ENCODE data around the gene CASD1. TPM values are rescaled to one million over a fixed set of nuclear protein-coding genes. Genes with fewer than 3 reads are reported as not detected.

Gene CASD1
- total RNA-seq, 2 experiments from 2014 or later, result 11.5 to 12.0 TPM

DNA sequence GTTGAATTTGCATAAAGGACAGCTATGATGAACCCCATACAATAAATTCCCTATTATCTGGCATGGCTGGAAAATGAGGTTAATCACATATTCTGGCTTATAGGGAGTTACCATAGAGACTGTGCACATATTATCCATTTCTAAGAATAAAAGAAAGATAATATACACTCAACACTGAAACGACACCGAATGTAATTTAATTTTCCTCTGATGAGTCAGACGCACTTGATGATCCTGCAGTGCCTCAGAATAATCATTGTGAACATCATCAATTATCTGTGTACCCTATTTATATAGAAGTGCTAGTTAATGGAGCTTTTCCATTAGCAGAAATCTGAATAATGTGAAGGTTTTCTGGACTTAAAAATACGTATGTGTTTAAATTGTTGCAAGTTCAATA lies 86.1 kb downstream of the CASD1 start:
- DNase-seq, result no peak
- POLR2A ChIA-PET, result no interaction called here

DNA sequence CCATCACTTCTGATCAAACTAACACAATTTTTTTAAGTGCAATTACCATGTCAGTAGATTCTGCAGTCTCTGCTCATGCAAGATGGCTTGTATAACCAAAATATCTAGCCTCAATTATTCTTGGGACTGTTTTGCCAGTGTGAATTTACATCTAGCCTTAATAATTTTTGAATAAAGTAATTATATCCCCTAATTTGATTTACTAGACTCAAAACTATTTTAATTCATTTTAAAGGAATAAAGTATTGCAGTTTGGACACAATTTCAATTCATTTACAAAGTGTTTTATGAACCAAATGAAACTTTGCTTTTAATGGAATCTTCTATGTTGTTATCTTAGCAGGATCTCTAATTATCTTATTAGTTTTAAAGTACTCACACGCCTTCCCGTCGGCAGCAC lies 90.7 kb downstream of the CASD1 start:
- H3K4me3 Mint-ChIP-seq, result no peak overlapping the region
- no peak overlapping the region for H3K27ac Mint-ChIP-seq
- H3K9me3 Mint-ChIP-seq, result no peaks in the 10 kb centered on the region
- ChIA-PET CTCF (no interaction called here), POLR2A (no interaction called here)
- no peaks in the 10 kb centered on the region for H3K36me3 Mint-ChIP-seq
- intact Hi-C loops (cut with micrococcal nuclease), result no loop called here
- H3K4me1 Mint-ChIP-seq (ENCODE audit: low read depth), result no peaks in the 10 kb centered on the region
- H3K27me3 Mint-ChIP-seq, result no peaks in the 10 kb centered on the region
- no peak for DNase-seq

More for the DNA sequence above, 86.1 kb downstream of the CASD1 start:
- Mint-ChIP-seq H3K27me3 (no peaks in the 10 kb centered on the region), H3K27ac (no peak overlapping the region), H3K36me3 (peaks cover 1% of the 10 kb centered on the region), H3K4me1 (ENCODE audit: low read depth) (no peaks in the 10 kb centered on the region), H3K4me3 (no peak overlapping the region), H3K9me3 (no peaks in the 10 kb centered on the region)
- CTCF ChIA-PET, result no interaction called here
- intact Hi-C loops (cut with micrococcal nuclease), result no loop called here

DNA sequence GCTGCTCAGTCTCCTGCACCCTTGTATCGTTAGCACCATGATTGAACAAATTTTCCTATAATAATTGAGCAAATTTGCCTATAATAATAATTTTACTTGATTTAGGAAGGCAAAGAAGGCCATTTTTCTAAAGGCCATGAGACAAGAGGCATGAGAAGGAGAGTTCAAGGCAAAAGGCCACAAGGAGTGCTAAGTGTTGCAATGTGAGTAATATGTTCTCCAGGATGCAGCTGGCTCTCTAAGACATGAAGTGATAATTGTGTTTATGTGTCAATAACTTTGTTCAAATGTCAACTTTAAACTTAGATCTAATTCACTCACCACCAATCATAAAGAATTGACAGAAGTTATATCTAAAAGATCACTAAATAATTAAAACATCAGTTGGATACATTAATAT lies 92.6 kb downstream of the CASD1 start:
- no peaks in the 10 kb centered on the region for H3K36me3 Mint-ChIP-seq
- peaks cover 11% of the 10 kb centered on the region for H3K9me3 Mint-ChIP-seq
- CTCF ChIA-PET, result no interaction called here
- DNase-seq, result no peak
- intact Hi-C loops (cut with micrococcal nuclease), result no loop called here
- no peaks in the 10 kb centered on the region for H3K4me1 Mint-ChIP-seq (ENCODE audit: low read depth)
- H3K4me3 Mint-ChIP-seq, result no peak overlapping the region
- POLR2A ChIA-PET, result no interaction called here
- H3K27me3 Mint-ChIP-seq, result peaks cover 1% of the 10 kb centered on the region
- no peak overlapping the region for H3K27ac Mint-ChIP-seq

DNA sequence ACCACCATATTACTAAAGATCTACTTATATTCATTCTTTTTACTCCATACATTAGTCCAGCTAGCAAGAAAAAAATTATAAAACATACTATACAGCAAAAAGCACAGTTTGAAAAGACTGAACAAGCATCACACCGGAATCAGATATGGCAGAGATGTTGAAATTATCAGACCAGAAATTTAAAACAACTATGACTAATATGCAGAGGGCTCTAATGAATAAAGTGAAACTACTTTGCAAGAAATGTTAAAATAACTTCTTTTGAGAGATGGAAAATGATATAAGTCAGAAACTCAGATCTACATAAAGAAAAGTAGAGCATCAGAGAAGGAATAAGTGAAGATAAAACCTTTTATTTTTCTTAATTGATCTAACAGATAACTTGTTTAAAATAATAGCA lies 95.4 kb downstream of the CASD1 start:
- H3K4me3 Mint-ChIP-seq, result no peak overlapping the region
- ChIA-PET CTCF (no interaction called here), POLR2A (no interaction called here)
- H3K27ac Mint-ChIP-seq, result no peak overlapping the region
- intact Hi-C loops (cut with micrococcal nuclease), result no loop called here
- H3K36me3 Mint-ChIP-seq, result no peaks in the 10 kb centered on the region
- no peak for DNase-seq
- H3K4me1 Mint-ChIP-seq (ENCODE audit: low read depth), result no peaks in the 10 kb centered on the region
- peaks cover 28% of the 10 kb centered on the region for H3K9me3 Mint-ChIP-seq
- peaks cover 6% of the 10 kb centered on the region for H3K27me3 Mint-ChIP-seq

Other genes starting within 250 kb of the CASD1 start
- not detected for gene COL1A2, start 114.9 kb upstream of the CASD1 start, total RNA-seq
- under 1 TPM; 0.50 to 0.92 TPM for gene SGCE, start 146.3 kb downstream of the CASD1 start, total RNA-seq